ENCODE results near the gene SEMA3F.

Gene SEMA3F

DNA sequence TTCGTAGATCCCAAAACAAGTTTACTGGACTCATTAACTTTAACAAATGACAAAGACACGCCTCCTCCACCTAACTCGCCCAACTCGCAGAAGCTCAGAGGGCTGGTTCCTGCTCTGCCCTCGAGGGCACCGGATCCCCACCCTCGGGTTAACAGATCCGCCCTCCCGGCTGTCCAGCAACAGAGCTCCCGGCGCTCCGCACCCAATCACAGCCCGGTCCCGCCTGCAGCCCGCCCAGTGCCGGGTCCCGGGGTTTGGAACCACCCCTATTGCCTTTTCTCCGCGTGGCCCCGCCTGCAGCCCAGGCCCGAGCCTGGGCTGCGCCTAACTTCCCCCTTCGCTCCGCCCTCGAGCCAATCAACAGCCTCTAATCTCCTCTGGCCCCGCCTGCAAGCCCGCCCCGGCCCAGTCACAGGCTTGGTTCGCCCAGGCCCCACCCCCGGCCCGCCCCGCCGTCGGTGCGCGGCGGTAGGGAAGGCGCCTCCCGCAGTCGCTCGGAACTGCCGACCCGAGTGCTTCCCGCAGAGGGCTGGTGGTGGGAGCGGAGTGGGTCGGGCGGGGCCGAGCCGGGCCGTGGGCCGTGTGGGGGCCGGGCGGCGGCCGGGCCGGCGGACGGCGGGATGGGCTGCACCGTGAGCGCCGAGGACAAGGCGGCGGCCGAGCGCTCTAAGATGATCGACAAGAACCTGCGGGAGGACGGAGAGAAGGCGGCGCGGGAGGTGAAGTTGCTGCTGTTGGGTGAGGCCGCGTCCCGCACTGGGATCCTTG is 80.8 kb downstream of the SEMA3F start, which contains the start of gene GNAI2:
Gene GNAI2 (plus strand): TSS at position 489 of the 768 bp plus-strand sequence. CDS start 132 bp downstream, at position 621.
- in situ Hi-C loops (cut with HindIII; ENCODE audit: low pct_ligation_motif_present, low pct_unique_long_range_greater_than_20kb, low sequenced_read_pairs), result no loop called here
- DNase-seq, result peak; percentile 97

DNA sequence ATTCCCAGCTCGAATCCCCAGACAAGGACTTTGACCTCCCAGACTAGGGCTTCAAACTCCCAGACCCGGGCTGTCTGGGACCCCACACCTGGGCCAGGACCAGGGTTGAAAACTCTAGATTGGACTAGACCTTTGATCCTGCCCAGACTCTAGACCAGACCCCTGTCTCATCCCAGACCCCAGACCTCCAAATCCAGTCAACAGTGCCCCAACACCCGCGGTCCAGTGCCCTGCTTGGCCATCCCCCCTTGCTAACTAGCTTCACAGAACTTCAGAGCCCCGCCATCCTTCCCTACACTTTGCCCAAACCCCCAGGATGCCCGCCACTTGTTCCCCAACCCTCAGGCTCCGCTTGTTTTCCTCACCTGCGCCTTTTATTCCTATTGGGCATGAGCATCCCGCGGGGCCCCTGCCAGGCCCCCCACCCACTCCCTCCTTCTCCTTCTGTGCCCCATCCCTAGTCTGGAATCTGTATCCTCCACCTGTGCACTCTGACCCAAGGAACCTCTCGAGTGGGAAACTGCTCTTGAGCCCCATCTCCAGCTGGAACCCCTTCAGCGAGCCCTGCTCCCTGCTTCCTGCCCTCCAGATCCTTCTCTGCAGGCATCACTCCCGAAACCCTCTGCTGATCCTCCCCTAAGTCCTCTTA is 81.5 kb downstream of the SEMA3F start:
- in situ Hi-C loops (cut with HindIII; ENCODE audit: low pct_ligation_motif_present, low pct_unique_long_range_greater_than_20kb, low sequenced_read_pairs), result no loop called here
- no peak for DNase-seq

DNA sequence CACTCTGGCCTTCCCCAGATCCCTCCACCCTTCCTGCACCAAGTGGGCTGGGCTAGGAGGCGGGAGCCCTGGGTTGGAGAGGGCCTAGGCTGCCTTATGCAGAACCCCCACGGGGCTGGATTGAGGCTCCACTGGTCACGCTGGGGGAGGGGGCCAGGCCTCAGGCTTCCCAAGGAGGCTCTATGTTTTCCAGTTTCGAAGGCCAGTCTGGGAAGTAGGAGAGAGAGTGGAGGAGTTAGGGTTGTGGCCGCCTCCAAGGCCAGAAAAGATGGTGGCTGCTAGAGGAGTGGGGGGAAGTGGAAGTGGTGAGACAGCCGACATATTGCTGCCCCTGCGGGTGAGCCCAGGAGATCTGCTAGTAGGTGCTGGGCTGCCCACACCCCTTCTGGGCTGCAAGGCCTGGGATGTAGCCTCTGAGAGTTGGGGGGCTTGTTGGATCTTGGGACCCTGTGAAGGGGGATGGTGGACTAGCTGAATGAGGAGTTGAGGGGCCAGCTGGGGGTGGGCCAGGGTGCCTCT is 82.1 kb downstream of the SEMA3F start:
- in situ Hi-C loops (cut with HindIII; ENCODE audit: low pct_ligation_motif_present, low pct_unique_long_range_greater_than_20kb, low sequenced_read_pairs), result no loop called here
- DNase-seq, result peak; percentile 50

DNA sequence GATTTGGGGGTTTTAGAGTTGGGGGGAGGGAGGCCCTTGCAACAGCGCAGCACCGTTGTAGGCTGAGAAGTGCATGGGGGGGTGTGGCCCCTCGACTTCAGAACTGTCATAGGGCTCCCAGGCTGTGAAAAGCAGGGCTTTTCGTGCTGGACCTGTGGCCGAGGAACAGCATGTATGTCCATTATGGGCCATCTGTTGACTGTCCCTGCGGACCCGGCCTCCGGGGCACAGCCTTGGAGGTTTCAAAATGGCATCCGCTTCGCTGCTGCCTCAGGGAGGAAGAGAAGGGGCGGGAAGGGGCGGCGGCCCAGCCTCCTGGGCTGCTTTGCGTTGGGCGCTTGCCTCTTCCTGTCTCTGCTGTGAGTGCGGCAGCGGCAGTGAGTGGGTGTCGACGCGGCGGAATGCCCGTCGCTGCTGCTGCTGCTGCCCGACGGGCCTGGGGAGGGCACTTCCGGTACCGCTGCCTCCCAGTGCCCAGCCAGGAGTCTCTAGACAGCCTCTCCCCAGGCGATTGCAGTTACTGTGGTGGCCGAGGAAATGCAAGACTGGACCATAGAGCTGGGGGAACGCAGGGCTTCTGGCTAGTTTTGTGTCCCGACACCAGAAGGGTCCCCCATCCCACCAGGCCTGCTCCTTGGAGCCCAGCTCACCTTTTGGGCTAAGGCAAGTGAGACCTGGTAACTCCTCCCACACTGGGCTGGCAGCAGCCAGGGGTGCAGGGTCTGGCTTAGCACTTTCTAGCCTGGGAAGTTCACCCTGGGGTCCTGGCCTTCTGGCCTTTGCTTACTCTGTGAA is 82.8 kb downstream of the SEMA3F start:
- in situ Hi-C loops (cut with HindIII; ENCODE audit: low pct_ligation_motif_present, low pct_unique_long_range_greater_than_20kb, low sequenced_read_pairs), result no loop called here
- peak; percentile 81 for DNase-seq

DNA sequence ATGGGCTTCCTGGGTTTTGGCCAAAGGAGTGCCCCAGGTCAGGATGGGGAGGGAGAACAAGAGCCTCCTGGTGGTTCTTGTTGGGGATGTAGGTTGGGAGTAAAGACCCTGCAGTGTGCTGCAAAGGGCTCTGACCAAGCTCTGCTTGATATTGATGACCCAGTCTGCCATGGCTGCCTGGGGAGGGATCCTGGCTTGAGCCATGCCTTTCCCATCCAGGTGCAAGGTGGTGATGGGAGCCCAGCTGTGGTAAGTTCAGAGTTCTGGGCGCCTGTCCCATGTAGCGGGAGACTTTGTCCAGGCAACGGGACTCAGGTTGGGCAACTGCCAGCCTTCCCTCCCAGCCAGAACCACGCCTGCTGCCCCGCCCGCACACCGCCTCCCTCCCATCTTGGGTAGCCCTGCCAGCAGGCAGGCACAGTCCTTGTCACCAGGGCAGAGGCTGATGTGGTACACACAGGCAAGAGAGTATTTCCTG is 83.5 kb downstream of the SEMA3F start:
- no peak for DNase-seq
- in situ Hi-C loops (cut with HindIII; ENCODE audit: low pct_ligation_motif_present, low pct_unique_long_range_greater_than_20kb, low sequenced_read_pairs), result no loop called here
